Osteocyte (in vitro differentiated cells): ENCODE measurements around the gene RCOR3. TPM values are rescaled to one million over a fixed set of nuclear protein-coding genes. Genes with fewer than 3 reads are reported as not detected.
A peak's percentile ranks its signal among the peaks of the same experiment; 100 is the strongest.
"Not testable (repeated sequence)": the region's sequence is repeated elsewhere in the genome, so short reads cannot be mapped to it uniquely, and the experiment has no call there.

ENCODE experiments used
- DNase-seq: peaks from one replicate; pipeline ENCODE4 v3.0.0; 2021; ENCODE audit warnings: mixed read lengths; ENCODE audit not compliant: unreplicated experiment; ENCODE audit errors: extremely low spot score
- H3K27ac Mint-ChIP-seq: one replicate; pipeline ENCODE4 v1.8.0; 2021; ENCODE audit warnings: mild to moderate bottlenecking, mixed read lengths; ENCODE audit not compliant: unreplicated experiment
- H3K27me3 Mint-ChIP-seq: one replicate; pipeline ENCODE4 v1.8.0; 2021; ENCODE audit warnings: mixed read lengths; ENCODE audit not compliant: unreplicated experiment
- H3K36me3 Mint-ChIP-seq: one replicate; pipeline ENCODE4 v1.8.0; 2021; ENCODE audit warnings: mixed read lengths; ENCODE audit not compliant: unreplicated experiment
- H3K4me1 Mint-ChIP-seq: one replicate; pipeline ENCODE4 v1.8.0; 2021; ENCODE audit warnings: mixed read lengths; ENCODE audit not compliant: unreplicated experiment
- H3K4me3 Mint-ChIP-seq: one replicate; pipeline ENCODE4 v1.8.0; 2021; ENCODE audit warnings: mild to moderate bottlenecking, moderate library complexity, mixed read lengths; ENCODE audit not compliant: unreplicated experiment
- H3K9me3 Mint-ChIP-seq: one replicate; pipeline ENCODE4 v1.8.0; 2021; ENCODE audit warnings: mixed read lengths; ENCODE audit not compliant: unreplicated experiment
- total RNA-seq: library from RNA; stranded (reverse); gene quantifications from 2 replicates; pipeline ENCODE4 v1.2.1, GENCODE V29; 2021
- TF ChIP-seq, protein P1 (sequence below): fragments of 200-600 bp; sonication (generic); IDR thresholded peaks from 2 replicates; pipeline ENCODE4 v1.5.0; 2021; ENCODE audit warnings: antibody characterized with exemption, mild to moderate bottlenecking, moderate library complexity

The RCOR3 gene
- total RNA-seq, 1 donor from 2014 or later = 51.0 TPM

DNA sequence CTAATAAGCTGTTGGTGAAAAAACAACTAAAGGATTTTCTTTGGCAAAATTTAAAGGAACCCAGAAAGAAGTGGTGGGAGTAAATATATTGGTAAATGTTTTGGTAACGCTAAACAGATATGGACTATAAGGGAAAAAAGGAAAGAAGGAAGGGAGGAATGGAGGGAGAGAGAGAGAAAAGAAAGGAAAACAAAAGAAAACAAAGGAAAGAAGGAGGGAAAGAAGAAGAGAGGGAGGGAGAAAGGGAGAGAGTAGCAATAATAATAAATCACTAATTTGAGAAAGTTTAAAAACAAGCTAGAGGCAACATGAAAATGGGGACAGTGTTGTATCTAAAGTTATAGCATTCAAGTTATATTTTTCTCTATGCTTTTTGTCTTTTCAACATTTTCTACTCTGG, 43.6 kb upstream of the RCOR3 start:
- Mint-ChIP-seq H3K9me3 (peaks cover 3% of the 10 kb centered on the region), H3K36me3 (no peaks in the 10 kb centered on the region), H3K4me1 (no peaks in the 10 kb centered on the region), H3K27ac (no peak overlapping the region), H3K4me3 (no peak overlapping the region), H3K27me3 (peaks cover 32% of the 10 kb centered on the region)
- TF ChIP-seq, protein P1, sequence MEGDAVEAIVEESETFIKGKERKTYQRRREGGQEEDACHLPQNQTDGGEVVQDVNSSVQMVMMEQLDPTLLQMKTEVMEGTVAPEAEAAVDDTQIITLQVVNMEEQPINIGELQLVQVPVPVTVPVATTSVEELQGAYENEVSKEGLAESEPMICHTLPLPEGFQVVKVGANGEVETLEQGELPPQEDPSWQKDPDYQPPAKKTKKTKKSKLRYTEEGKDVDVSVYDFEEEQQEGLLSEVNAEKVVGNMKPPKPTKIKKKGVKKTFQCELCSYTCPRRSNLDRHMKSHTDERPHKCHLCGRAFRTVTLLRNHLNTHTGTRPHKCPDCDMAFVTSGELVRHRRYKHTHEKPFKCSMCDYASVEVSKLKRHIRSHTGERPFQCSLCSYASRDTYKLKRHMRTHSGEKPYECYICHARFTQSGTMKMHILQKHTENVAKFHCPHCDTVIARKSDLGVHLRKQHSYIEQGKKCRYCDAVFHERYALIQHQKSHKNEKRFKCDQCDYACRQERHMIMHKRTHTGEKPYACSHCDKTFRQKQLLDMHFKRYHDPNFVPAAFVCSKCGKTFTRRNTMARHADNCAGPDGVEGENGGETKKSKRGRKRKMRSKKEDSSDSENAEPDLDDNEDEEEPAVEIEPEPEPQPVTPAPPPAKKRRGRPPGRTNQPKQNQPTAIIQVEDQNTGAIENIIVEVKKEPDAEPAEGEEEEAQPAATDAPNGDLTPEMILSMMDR = no peak
- no peak for DNase-seq

DNA sequence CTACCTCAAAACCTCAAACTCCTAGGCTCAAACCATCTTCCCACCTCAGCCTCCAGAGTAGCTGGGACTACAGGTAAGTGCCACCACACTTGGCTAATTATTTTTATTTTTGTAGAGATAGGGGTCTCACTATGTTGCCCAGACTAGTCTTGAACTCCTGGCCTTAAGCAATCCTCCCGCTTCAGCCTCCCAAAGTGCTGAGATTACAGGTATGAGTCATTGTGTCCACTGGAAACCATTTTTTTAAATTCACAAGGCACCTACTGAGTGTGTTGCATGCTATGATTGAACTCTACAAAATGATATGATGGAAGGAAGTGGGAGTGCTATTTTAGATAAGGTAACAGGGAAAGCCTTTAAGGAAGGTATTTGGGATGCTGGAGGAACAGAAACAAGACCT, 41.8 kb upstream of the RCOR3 start:
- Mint-ChIP-seq H3K4me1 (no peaks in the 10 kb centered on the region), H3K27me3 (peaks cover 30% of the 10 kb centered on the region), H3K4me3 (no peak overlapping the region), H3K27ac (no peak overlapping the region), H3K36me3 (no peaks in the 10 kb centered on the region), H3K9me3 (peaks cover 3% of the 10 kb centered on the region)
- TF ChIP-seq, protein P1 = no peak
- DNase-seq = no peak

DNA sequence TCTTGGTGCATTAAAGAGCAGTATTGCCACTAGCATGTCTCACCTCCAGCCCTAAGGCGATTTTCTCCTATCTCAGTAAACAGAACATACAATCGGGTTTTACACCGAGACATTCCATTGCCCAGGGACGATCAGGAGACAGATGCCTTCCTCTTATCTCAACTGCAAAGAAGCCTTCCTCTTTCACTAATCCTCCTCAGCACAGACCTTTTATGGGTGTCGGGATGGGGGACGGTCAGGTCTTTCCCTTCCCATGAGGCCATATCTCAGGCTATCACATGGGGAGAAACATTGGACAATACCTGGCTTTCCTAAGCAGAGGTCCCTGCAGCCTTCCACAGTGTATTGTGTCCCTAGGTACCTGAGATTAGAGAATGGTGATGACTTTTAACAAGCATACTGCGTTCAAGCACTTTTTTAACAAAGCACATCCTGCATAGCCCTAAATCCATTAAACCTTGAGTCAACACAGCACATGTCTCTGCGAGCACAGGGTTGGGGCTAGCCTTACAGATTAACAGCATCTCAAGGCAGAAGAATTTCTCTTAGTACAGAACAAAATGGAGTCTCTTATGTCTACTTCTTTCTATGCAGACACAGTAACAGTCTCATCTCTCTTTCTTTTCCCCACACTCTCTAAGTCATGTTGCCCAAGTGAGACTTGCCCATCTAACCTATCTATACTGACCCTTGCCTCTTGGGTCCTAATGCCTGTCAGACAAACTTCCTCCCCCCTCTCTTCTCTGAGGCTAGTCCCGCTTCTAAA, 36.5 kb upstream of the RCOR3 start:
- H3K4me1 Mint-ChIP-seq, H3K27ac Mint-ChIP-seq, H3K4me3 Mint-ChIP-seq, H3K36me3 Mint-ChIP-seq, DNase-seq, H3K9me3 Mint-ChIP-seq: not testable (repeated sequence)
- H3K27me3 Mint-ChIP-seq = peaks cover 21% of the 10 kb centered on the region

DNA sequence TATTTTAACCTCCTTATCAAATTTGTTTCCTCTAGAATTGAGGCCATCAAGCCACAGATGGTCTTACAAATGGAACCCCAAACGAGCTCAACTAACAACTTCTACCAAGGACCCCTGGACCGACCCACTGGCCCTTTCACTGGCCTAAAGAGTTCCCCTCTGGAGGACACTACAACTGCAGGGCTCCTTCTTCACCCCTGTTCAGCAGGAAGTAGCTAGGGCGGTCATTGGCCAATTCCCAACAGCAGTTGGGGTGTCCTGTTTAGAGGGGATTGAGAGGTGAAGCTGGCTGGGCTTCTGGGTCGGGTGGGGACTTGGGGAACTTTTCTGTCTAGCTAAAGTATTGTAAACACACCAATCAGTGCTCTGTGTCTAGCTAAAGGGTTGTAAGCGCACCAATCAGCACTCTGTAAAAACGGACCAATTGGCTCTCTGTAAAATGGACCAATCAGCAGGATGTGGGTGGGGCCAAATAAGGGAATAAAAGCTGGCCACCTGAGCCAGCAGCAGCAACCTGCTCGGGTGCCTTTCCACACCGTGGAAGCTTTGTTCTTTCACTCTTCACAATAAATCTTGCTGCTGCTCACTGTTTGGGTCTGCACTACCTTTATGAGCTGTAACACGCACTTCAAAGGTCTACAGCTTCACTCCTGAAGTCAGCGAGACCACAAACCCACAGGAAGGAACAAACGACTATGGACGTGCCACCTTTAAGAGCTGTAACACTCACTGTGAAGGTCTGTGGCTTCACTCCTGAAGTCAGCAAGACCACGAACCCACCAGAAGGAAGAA, 30.4 kb upstream of the RCOR3 start:
- not testable (repeated sequence) for H3K4me3 Mint-ChIP-seq, H3K27ac Mint-ChIP-seq
- DNase-seq = peak; percentile 54

DNA sequence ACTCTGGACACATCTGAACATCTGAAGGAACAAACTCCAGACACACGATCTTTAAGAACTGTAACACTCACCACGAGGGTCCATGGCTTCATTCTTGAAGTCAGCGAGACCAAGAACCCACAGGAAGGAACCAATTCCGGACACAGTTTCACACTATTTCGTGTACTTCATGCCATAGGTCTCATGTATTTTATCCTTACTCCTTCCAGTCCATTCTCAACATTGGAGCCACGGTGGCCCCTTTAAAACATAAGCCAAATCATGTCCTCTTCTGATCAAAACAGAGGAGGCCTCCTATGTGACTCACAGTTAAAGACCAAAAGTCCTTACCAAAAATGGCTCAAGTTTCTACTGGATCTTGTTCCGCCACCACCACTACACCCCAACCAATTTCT, 29.8 kb upstream of the RCOR3 start:
- peak; percentile 46 for DNase-seq
- Mint-ChIP-seq H3K27ac (no peak overlapping the region), H3K9me3 (no peaks in the 10 kb centered on the region), H3K4me1 (no peaks in the 10 kb centered on the region), H3K27me3 (no peaks in the 10 kb centered on the region), H3K36me3 (no peaks in the 10 kb centered on the region), H3K4me3 (no peak overlapping the region)
- TF ChIP-seq, protein P1 = no peak

More for the DNA sequence above, 30.4 kb upstream of the RCOR3 start:
- not testable (repeated sequence) for H3K4me1 Mint-ChIP-seq, H3K27me3 Mint-ChIP-seq, H3K9me3 Mint-ChIP-seq, H3K36me3 Mint-ChIP-seq

DNA sequence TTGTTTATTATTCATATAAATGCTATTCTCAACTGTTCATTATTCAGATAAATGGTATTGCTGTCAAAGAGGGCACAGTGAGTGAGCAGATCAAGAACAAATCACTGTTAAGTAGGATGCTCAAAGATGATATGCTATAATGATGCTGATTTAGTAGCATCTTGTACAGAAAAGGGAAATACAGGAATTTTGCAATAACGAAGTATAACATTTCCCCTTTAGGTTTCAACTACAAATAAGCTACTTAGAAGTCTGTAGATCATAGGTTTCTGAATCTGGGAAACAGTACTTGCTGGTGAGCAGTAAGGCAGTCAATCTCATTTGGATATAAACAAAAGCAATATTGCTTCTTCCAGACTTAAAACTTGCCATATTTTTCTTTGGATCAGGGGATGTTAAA, 27.3 kb upstream of the RCOR3 start:
- no peaks in the 10 kb centered on the region for H3K9me3 Mint-ChIP-seq

More for the DNA sequence above, 27.3 kb upstream of the RCOR3 start:
- no peak overlapping the region for H3K4me3 Mint-ChIP-seq
- H3K36me3 Mint-ChIP-seq = no peaks in the 10 kb centered on the region
- H3K27ac Mint-ChIP-seq = no peak overlapping the region
- peaks cover 2% of the 10 kb centered on the region for H3K4me1 Mint-ChIP-seq
- no peak for DNase-seq
- TF ChIP-seq, protein P1 = no peak
- no peaks in the 10 kb centered on the region for H3K27me3 Mint-ChIP-seq
